ENCODE data around the gene RIC8B. TPM values are rescaled to one million over a fixed set of nuclear protein-coding genes. Genes with fewer than 3 reads are reported as not detected.

RIC8B gene
- polyA plus RNA-seq, 2 of the 4 experiments (the other 2 are of a cell fraction): 10.5 to 25.5 TPM

GRCh38 chr12:106913456-106913855, 139.0 kb downstream of the RIC8B start:
- no peaks in the 10 kb centered on the region for H3K4me1 ChIP-seq
- FAIRE-seq (no peak), ATAC-seq (no peak), DNase-seq (ENCODE audit: low read depth in 1 of 2, low spot score in 1 of 2) (no peak)
- no peak overlapping the region for H3K4me3 ChIP-seq
- 83% methylated on average over 10 of the region's 10 CpGs for WGBS (ENCODE audit: missing lambda C conversion rate)
- TF ChIP-seq ELK1 (IDR thresholded peaks at IDR 0.05; ENCODE audit: low read depth, low read length): no peak
- TF ChIP-seq FOSB (CRISPR knock-in tag; IDR thresholded peaks at IDR 0.05): no peak
- TF ChIP-seq KDM1A (IDR thresholded peaks at IDR 0.05; ENCODE audit: low read depth): no peak
- no peak overlapping the region for H3K4me2 ChIP-seq
- no peaks in the 10 kb centered on the region for H3K9me3 ChIP-seq
- ChIA-PET POLR2A (no interaction called here), CTCF (interaction anchor here (1.1 to 1.2 kb wide), 2 partner anchors 556 to 687 kb away, joined by 4 to 5 read pairs; partner anchors contain the start of gene POLR3B)
- no peak overlapping the region for H3K27ac ChIP-seq

GRCh38 chr12:106914796-106915634, 140.5 kb downstream of the RIC8B start:
- POLR2A ChIA-PET: no interaction called here
- Histone ChIP-seq H3K4me3 (no peak overlapping the region), H3K4me1 (no peaks in the 10 kb centered on the region), H3K4me2 (no peak overlapping the region), H3K9me3 (no peaks in the 10 kb centered on the region), H3K27ac (no peak overlapping the region)
- DNase-seq (ENCODE audit: low read depth in 1 of 2, low spot score in 1 of 2) (no peak), FAIRE-seq (no peak), ATAC-seq (no peak)
- TF ChIP-seq MAFK (IDR thresholded peaks at IDR 0.05; ENCODE audit: partially characterized antibody): peak; percentile 45
- no peak for TF ChIP-seq CBX2 (IDR thresholded peaks at IDR 0.05; ENCODE audit: borderline replicate concordance, low read depth)
- CTCF ChIA-PET: interaction anchor here (3.4 kb wide), 1 partner anchor 557 kb away, joined by 9 read pairs; the partner anchor contains the start of gene POLR3B
- WGBS (ENCODE audit: missing lambda C conversion rate): 78% methylated on average over 3 of the region's 3 CpGs

- Histone ChIP-seq H3K4me1 (no peaks in the 10 kb centered on the region), H3K27ac (no peak overlapping the region), H3K4me3 (no peak overlapping the region), H3K4me2 (no peak overlapping the region), H3K9me3 (no peaks in the 10 kb centered on the region)
- WGBS (ENCODE audit: missing lambda C conversion rate): 80% methylated on average over 5 of the region's 5 CpGs
- ATAC-seq: no peak
- TF ChIP-seq JUNB (IDR thresholded peaks at IDR 0.05) (no peak), ZC3H11A (IDR thresholded peaks at IDR 0.05) (no peak), NFE2L2 (conservative IDR thresholded peaks at IDR 0.05; ENCODE audit: low read length) (no peak), ZFP36 (IDR thresholded peaks at IDR 0.05; ENCODE audit: borderline replicate concordance, partially characterized antibody) (no peak), KDM1A (IDR thresholded peaks at IDR 0.05; ENCODE audit: low read depth) (no peak), PBX3 (IDR thresholded peaks at IDR 0.05) (no peak), POLR2AphosphoS2 (conservative IDR thresholded peaks at IDR 0.05; ENCODE audit: low read length) (no peak), FOSL2 (IDR thresholded peaks at IDR 0.05) (no peak), FOSL2 (CRISPR knock-in tag; IDR thresholded peaks at IDR 0.05) (no peak), FOSB (CRISPR knock-in tag; IDR thresholded peaks at IDR 0.05) (no peak), CHD2 (IDR thresholded peaks at IDR 0.05; ENCODE audit: low read length, partially characterized antibody) (no peak), RCOR1 (IDR thresholded peaks at IDR 0.05; ENCODE audit: low read depth, low read length) (no peak), MAZ (IDR thresholded peaks at IDR 0.05; ENCODE audit: borderline replicate concordance, low read depth, low read length) (no peak), CEBPB (IDR thresholded peaks at IDR 0.05) (no peak), RAD21 (conservative IDR thresholded peaks at IDR 0.05 in 1 of 2, IDR thresholded peaks at IDR 0.05 in 1 of 2) (no peak), ESRRA (IDR thresholded peaks at IDR 0.05; ENCODE audit: borderline replicate concordance, low read length) (no peak), MYC (IDR thresholded peaks at IDR 0.05; ENCODE audit: borderline replicate concordance, low read length) (no peak), HDAC2 (IDR thresholded peaks at IDR 0.05) (no peak), E2F6 (IDR thresholded peaks at IDR 0.05; ENCODE audit: borderline replicate concordance, low read depth) (no peak)
- ChIA-PET CTCF (interaction anchor here (3.4 kb wide), 1 partner anchor 557 kb away, joined by 9 read pairs; the partner anchor contains the start of gene POLR3B), POLR2A (no interaction called here)
- no peak for DNase-seq (ENCODE audit: low read depth in 1 of 2, low spot score in 1 of 2)
- FAIRE-seq: no peak
These were observed 141.1 kb downstream of the RIC8B start for GRCh38 chr12:106915635-106916026.
